Stimulated activated CD8-positive, alpha-beta memory T cell treated with anti-CD3 and anti-CD28 coated beads, Interleukin-15, amount 100 ng/mL, for 24 hours (primary cell): ENCODE results near the gene IPO4.

ENCODE experiments used
- DNase-seq: peaks from one replicate; pipeline ENCODE4 v3.0.0-alpha.2; 2020; ENCODE audit warnings: low read depth

Gene IPO4

GRCh38 chr14:24192933-24193332 lies 4.3 kb upstream of the IPO4 start:
- no peak for DNase-seq

GRCh38 chr14:24190416-24190815 lies 1.8 kb upstream of the IPO4 start:
- no peak for DNase-seq

GRCh38 chr14:24189460-24189859 lies 844 bp upstream of the IPO4 start:
- DNase-seq = no peak

- no peak for DNase-seq
These were observed 401 bp upstream of the IPO4 start for GRCh38 chr14:24189059-24189375.

GRCh38 chr14:24187539-24187915 lies 1.1 kb downstream of the IPO4 start:
- no peak for DNase-seq

- DNase-seq = no peak
These were observed 1.6 kb downstream of the IPO4 start for GRCh38 chr14:24186831-24187538.

GRCh38 chr14:24185741-24186140 lies 2.9 kb downstream of the IPO4 start:
- no peak for DNase-seq

GRCh38 chr14:24185026-24185425 lies 3.6 kb downstream of the IPO4 start:
- no peak for DNase-seq

- no peak for DNase-seq
These were observed 4.3 kb downstream of the IPO4 start for GRCh38 chr14:24184104-24184970.

- DNase-seq = no peak
These were observed 5.6 kb downstream of the IPO4 start for GRCh38 chr14:24183014-24183481.

GRCh38 chr14:24182110-24182882 lies 6.3 kb downstream of the IPO4 start:
- no peak for DNase-seq

- no peak for DNase-seq
These were observed 7.1 kb downstream of the IPO4 start for GRCh38 chr14:24181371-24182077.

GRCh38 chr14:24179961-24180796 lies 8.4 kb downstream of the IPO4 start:
- no peak for DNase-seq

- DNase-seq = no peak
These were observed 9.2 kb downstream of the IPO4 start for GRCh38 chr14:24179294-24179960.

- DNase-seq = no peak
These were observed 10.0 kb downstream of the IPO4 start for GRCh38 chr14:24178399-24179178.

- DNase-seq = no peak
These were observed 10.7 kb downstream of the IPO4 start for GRCh38 chr14:24177891-24178290.

- no peak for DNase-seq
These were observed 11.4 kb downstream of the IPO4 start for GRCh38 chr14:24177041-24177825.

GRCh38 chr14:24176599-24176998 lies 12.0 kb downstream of the IPO4 start:
- DNase-seq = no peak

- no peak for DNase-seq
These were observed 15.7 kb downstream of the IPO4 start for GRCh38 chr14:24172871-24173281.
